GM18867 (cell line): ENCODE measurements around the gene EIF4E3.

Source experiments
- ATAC-seq: cut with Tn5 transposase; IDR thresholded peaks from one replicate; pipeline ENCODE4 v1.9.1; 2021; ENCODE audit warnings: mild to moderate bottlenecking, moderate library complexity; ENCODE audit not compliant: unreplicated experiment

The EIF4E3 gene

DNA sequence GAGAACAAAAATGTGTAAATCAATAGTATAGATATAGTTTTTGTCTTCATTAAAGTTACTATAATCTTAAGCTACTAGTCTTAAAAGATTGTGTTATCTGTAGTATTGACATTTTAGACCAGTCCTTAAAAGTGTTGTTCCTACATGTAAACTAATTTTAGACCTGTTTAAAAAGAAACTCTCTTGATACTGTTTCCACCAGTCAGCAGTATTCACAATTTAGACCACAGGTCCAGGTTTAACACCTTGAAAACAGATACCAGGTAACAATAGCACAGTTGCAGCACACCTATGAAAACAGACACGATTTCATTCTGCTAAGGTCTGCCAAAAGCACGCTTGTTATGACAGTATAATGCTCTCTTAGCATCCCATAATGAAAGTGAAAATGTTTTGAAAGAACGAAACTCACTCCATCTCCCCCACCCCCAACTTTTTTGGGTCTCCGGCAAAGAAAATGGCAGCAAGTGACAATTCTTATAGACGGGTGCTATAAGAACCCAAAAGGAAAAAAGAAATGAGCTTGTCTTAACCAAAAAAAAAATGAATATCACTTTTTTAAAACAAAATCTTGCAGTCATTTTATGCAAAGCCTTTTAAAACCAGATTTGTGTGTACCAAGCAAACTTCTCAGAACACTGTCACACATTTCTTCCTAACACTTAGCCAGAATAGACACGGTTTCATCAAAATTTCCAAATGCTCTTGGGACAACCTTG is 1.6 kb downstream of the EIF4E3 start:
- ATAC-seq: peak; percentile 60

GRCh38 chr3:71722693-71723092 is 2.5 kb downstream of the EIF4E3 start:
- ATAC-seq: no peak

- no peak for ATAC-seq
These were observed 3.5 kb downstream of the EIF4E3 start for GRCh38 chr3:71721651-71722157.

GRCh38 chr3:71721002-71721401 is 4.2 kb downstream of the EIF4E3 start:
- ATAC-seq: no peak

DNA sequence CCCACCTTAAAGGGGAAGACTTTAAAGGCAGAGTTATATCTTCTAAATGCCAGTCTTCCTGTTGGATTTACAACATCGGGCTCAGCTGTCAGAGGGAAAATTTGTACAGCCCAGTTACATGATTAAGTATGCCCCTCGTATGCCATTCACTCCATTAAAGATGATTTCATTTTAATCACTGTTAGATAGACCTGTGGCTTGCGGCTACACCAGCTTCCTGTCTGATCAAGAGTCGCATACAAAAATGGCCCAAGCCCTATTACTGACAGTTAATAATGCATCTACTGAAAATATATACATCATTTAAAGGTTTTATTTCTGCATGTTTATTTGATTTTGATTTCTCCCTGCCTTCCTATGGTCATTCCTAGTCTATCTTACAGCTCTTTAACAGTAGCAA is 7.1 kb downstream of the EIF4E3 start:
- no peak for ATAC-seq

- no peak for ATAC-seq
These were observed 10.6 kb downstream of the EIF4E3 start for GRCh38 chr3:71714595-71714994.

- ATAC-seq: no peak
These were observed 12.2 kb downstream of the EIF4E3 start for GRCh38 chr3:71713041-71713440.

DNA sequence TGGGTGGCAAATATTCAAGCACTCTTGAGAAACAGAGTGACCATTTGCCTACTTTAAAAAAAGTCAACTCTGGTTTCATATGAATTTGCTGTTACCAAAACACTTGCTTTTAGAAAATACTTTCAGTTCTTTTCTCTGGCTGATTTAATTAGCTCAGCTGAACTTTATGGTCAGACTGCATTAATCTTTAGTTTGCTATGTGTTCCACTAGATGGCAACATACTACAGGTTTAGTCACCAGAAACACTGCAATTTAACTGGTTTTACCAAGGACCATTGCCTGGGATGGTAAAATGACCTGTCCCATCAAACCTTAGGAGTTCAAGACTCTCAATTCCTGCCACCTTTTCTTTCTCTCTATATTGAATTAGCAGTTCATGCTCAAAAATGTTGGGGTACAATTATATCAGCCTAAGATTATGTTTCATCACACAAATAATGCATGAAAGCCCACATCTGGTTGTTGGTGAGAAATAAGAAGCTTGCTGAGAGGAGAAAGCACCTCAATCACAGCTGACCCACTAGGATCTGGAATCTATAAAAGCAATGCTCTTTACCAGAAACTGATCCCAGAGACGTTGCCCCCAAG is 14.2 kb downstream of the EIF4E3 start:
- ATAC-seq: peak; percentile 90

- ATAC-seq: no peak
These were observed 15.2 kb downstream of the EIF4E3 start for GRCh38 chr3:71709908-71710511.

DNA sequence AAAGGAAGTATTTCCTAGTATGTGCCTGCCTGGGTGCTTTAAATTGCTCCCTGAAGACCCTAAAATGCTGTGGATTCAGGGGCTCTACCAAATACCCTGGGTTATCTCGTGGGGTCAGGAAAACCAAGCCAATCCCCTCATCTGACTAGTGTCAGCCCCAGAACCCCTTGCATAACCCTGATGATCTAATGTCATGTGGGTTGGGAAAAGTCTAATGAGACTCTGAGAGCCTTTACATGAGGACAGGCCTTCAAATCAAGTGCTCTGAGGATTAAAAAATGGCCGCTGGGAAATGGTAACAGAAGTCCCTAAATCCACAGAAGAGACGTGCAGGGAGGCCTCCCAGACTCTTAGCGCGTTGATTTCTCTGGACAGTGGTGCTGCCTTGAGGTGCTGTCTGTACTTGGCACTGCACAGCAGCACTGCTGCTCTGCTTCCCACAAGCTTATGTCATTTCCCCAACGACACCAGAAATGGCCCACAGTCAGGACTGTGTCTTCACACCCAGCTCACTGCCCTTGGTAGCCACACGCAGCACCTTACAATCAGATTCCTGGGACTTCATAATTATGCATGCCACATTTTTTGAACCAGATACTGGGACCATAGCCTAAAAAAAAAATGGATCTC is 16.6 kb downstream of the EIF4E3 start:
- ATAC-seq: no peak

GRCh38 chr3:71707595-71707994 is 17.6 kb downstream of the EIF4E3 start:
- ATAC-seq: no peak

DNA sequence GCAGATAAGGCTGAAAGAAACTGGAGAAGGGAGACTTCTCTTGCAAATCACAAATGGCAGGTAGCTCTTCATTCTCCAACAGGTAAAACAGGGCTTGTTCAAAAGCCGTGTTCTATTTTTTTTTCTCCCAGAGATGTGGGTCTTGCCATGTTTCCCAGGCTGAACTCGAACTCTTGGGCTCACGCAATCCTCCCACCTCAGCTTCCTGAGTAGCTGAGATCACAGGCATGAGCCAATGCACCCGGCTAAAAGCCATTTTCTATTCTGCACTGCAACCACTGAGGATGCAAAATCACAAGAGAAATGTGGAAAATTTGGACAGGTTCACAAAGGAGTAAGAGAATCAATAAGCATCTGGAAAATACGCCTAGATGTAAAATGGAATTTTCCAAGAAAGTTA is 19.5 kb downstream of the EIF4E3 start:
- ATAC-seq: no peak

GRCh38 chr3:71704915-71705314 is 20.3 kb downstream of the EIF4E3 start:
- no peak for ATAC-seq

GRCh38 chr3:71703797-71704196 is 21.4 kb downstream of the EIF4E3 start:
- no peak for ATAC-seq

GRCh38 chr3:71702131-71703024 is 22.8 kb downstream of the EIF4E3 start:
- ATAC-seq: no peak

- ATAC-seq: no peak
These were observed 23.9 kb downstream of the EIF4E3 start for GRCh38 chr3:71701251-71701762.

GRCh38 chr3:71695000-71695482 is 30.2 kb downstream of the EIF4E3 start:
- ATAC-seq: no peak

- ATAC-seq: no peak
These were observed 30.7 kb downstream of the EIF4E3 start for GRCh38 chr3:71694358-71694999.

DNA sequence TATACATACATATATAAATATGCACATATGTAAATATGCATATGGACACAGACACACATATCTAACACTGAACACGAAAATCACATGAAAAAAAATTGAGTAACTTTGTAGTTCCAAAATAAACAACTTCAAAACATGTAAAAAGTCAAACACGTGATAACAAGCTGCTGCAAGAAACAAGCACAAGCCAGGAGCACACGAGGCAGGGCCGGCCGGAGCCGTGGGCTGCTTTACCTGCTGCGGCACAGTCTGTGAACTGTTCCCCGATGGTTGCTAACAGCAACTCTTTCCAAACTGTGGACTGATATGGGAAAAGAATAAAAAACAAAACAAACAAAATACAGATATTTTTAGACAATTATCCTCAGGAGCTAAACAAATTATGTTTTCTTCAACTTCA is 31.6 kb downstream of the EIF4E3 start:
- no peak for ATAC-seq

GRCh38 chr3:71692139-71692538 is 33.1 kb downstream of the EIF4E3 start:
- ATAC-seq: no peak
